ENCODE measurements around the gene RPN2. TPM values are rescaled to one million over a fixed set of nuclear protein-coding genes. Genes with fewer than 3 reads are reported as not detected.

Gene RPN2
- total RNA-seq, 1 donor, result 218 TPM

DNA sequence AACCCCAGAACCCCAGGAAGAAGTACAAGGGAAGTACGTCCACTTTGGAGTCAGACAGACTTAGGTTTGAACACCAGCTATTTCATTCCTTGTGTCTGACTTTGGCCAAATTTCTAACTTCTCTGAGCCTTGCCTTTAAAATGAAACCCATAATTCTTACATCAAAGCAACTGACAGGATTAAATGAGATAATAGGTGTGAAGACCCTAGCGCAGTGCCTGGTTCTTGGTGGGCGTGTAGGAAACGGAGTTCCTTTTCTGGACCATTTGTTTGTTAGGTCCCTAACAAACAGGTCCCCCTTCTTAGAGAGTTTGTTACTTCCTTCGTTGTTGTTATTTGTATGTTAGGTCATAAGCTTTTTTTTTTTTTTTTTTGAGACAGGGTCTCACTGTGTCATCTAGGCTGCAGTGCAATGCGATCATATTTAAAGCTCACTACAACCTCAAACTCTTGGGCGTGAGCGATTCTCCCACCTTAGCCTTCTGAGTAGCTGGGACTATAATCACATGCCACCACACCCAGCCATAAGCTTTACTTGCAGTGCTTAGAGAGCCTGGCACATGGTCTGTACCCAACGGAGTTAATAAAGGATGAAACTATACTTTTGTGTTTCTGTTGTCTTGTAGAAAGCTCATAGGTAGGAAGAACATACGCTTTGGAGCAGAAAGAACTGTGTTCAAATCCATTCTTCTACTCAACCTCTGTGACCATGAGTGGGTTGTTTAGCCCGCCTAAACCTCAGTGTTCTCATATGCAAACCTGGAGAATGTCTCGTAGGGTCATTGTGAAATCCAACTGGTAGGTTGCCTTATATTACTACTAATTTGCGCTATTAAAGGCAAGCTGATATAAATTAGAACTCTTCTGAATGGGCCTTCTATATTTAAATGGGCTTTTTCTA lies 22.0 kb downstream of the RPN2 start:
- peak; percentile 19 for DNase-seq (ENCODE audit: low read depth)
- TF ChIP-seq, protein P1, sequence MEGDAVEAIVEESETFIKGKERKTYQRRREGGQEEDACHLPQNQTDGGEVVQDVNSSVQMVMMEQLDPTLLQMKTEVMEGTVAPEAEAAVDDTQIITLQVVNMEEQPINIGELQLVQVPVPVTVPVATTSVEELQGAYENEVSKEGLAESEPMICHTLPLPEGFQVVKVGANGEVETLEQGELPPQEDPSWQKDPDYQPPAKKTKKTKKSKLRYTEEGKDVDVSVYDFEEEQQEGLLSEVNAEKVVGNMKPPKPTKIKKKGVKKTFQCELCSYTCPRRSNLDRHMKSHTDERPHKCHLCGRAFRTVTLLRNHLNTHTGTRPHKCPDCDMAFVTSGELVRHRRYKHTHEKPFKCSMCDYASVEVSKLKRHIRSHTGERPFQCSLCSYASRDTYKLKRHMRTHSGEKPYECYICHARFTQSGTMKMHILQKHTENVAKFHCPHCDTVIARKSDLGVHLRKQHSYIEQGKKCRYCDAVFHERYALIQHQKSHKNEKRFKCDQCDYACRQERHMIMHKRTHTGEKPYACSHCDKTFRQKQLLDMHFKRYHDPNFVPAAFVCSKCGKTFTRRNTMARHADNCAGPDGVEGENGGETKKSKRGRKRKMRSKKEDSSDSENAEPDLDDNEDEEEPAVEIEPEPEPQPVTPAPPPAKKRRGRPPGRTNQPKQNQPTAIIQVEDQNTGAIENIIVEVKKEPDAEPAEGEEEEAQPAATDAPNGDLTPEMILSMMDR (IDR thresholded peaks at IDR 0.05; ENCODE audit: insufficient read depth, low read depth, low read length), result no peak
- H3K4me3 ChIP-seq (ENCODE audit: low read depth, low read length), result no peak overlapping the region

DNA sequence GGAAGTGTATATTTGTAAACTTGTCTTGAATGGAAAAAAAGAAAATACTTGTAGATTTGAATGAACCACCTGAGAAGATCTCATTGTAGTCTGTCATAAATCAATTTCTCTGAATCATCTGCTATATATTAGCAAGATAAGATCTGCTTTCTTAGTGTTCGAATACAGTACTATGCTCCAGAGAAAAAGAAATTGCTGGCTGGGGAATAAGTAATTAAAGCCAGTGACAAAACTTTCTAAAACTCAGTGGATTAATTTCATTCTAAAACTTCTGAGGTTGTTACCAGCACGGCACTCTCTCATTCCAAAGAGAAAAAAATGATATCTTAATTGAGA lies 22.7 kb downstream of the RPN2 start:
- DNase-seq (ENCODE audit: low read depth), result peak; percentile 19
- TF ChIP-seq, protein P1 (IDR thresholded peaks at IDR 0.05; ENCODE audit: insufficient read depth, low read depth, low read length), result no peak
- peak overlapping the region; percentile 37 for H3K4me3 ChIP-seq (ENCODE audit: low read depth, low read length)

DNA sequence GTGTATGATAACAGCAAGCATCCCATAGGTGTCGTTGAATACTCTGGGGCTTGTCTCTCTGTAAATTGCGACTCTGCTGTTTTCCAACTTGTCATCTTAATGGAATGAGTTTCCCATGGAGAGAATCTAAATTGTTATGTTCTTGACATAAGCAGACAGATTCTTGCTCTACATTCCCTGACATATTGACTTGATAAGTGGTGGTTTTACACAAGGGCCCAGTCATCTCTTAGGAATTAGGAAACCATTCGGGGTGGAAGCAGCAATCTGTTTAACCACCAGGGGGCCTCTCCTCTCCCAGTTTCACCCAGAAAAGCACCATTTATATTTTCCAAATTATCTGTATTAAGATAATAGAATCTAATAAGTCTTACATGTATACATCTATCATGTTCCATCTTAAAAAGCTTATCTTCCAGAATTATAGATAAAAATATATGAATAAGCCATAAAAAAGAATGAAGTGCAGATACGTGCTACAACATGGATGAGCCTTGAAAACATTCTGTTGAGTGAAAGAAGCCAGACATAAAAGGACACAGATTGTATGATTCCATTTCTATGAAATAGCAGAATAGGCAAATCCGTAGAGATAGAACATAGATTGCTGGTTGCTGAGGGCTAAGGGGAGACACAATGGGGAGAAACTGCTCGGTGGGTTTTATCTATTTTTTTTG lies 23.3 kb downstream of the RPN2 start:
- peak overlapping the region; percentile 37 for H3K4me3 ChIP-seq (ENCODE audit: low read depth, low read length)
- peak; percentile 97 for DNase-seq (ENCODE audit: low read depth)
- TF ChIP-seq, protein P1 (IDR thresholded peaks at IDR 0.05; ENCODE audit: insufficient read depth, low read depth, low read length), result peak; percentile 86

DNA sequence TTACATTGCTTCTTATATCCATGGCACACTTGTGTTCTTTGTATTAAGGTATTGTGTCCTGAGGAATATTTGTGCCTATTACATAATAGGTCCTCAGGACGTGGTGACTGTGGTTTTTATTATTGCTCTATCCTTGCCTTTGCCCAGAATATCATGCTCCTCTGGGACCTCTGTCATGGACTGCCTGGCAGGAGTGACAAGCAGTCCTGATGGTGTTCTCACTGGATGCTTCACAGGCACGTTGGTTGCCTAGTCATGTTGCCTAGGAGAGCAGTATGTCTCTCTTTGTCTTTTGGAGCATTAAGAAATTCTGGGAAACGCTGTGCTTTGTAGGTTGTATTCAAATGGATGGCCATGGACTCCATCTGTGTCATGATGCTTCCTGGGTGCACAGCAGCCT lies 24.9 kb downstream of the RPN2 start:
- DNase-seq (ENCODE audit: low read depth), result no peak
- TF ChIP-seq, protein P1 (IDR thresholded peaks at IDR 0.05; ENCODE audit: insufficient read depth, low read depth, low read length), result no peak

DNA sequence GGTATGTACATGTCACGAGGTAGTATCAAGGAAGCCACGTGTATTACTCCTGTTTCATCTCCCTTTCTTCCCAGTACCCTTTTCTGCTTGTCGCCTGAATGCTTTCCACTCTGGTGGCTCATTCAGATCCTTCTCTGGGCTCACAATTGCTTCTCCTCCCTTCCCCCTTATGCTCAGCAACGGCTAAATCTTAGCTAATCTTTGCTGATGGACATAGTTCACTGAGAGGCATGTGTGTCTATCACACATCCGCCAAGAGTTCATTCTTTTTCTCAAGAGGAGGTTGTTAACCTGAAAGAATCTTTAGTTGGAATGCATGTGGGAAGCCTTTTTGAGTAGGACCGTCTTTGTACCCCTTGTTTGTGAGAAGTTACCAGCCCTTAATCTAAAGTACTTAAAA lies 26.0 kb downstream of the RPN2 start:
- TF ChIP-seq, protein P1 (IDR thresholded peaks at IDR 0.05; ENCODE audit: insufficient read depth, low read depth, low read length), result no peak
- no peak for DNase-seq (ENCODE audit: low read depth)

More for the DNA sequence above, 24.9 kb downstream of the RPN2 start:
- H3K4me3 ChIP-seq (ENCODE audit: low read depth, low read length), result no peak overlapping the region

DNA sequence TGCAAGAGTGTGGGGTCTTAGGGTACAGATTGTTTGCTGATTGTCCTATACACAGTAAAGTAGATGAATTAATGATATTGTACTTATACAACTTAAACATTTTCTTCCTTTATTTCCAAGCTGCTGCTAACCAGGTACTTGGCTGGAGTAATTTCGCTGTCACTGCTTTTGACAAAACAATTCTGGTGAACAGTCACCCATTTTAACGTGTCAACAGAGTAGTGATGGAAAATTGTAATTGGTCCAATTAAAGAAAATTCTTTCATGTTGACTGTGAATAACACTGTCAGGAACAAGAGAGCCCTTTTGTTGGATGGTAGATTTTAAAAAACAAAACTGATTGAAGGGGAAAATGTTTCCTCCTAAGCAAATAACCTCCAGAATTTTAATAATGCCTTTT lies 26.7 kb downstream of the RPN2 start:
- no peak for DNase-seq (ENCODE audit: low read depth)
- TF ChIP-seq, protein P1 (IDR thresholded peaks at IDR 0.05; ENCODE audit: insufficient read depth, low read depth, low read length), result no peak
- H3K4me3 ChIP-seq (ENCODE audit: low read depth, low read length), result no peak overlapping the region

More for the DNA sequence above, 26.0 kb downstream of the RPN2 start:
- H3K4me3 ChIP-seq (ENCODE audit: low read depth, low read length), result no peak overlapping the region
